ENCODE results near the gene ARHGAP6.
A peak's percentile ranks its signal among the peaks of the same experiment; 100 is the strongest.

ARHGAP6 gene

DNA sequence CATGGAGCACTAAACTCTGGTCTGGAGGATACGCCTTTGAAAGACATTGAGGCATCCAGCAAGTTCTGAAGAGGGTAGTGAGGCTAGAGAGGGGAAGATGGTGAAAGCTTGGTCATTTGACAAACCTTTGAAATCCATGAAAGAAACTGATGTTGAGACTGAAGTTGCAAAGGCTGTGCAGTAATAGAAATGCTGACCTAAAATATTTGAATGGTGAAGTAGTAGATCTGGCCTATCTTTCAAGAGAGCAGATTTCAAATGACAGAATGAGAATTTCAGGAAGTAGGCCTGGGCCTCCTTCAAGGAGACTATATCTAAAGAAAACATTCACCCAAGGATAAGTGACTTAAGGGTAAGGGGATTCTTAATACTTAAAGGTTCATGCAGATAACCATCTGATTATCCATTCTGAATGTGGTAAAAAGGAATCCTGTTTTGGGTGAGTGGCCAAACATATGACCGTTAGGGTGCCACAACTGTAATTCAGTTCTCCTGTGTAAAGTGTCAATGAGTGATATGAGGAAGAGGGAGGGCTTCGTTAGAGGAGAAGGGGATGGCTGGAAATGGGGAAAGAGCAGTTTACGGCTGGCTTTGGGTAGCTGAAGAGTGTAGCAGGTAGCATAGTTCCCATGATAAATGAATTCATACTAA is 310.3 kb downstream of the ARHGAP6 start:
- TF ChIP-seq, protein P1, sequence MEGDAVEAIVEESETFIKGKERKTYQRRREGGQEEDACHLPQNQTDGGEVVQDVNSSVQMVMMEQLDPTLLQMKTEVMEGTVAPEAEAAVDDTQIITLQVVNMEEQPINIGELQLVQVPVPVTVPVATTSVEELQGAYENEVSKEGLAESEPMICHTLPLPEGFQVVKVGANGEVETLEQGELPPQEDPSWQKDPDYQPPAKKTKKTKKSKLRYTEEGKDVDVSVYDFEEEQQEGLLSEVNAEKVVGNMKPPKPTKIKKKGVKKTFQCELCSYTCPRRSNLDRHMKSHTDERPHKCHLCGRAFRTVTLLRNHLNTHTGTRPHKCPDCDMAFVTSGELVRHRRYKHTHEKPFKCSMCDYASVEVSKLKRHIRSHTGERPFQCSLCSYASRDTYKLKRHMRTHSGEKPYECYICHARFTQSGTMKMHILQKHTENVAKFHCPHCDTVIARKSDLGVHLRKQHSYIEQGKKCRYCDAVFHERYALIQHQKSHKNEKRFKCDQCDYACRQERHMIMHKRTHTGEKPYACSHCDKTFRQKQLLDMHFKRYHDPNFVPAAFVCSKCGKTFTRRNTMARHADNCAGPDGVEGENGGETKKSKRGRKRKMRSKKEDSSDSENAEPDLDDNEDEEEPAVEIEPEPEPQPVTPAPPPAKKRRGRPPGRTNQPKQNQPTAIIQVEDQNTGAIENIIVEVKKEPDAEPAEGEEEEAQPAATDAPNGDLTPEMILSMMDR (conservative IDR thresholded peaks at IDR 0.05; ENCODE audit: low read depth, low read length) = no peak
- DNase-seq (ENCODE audit: low read depth) = no peak
- no peak overlapping the region for H3K4me3 ChIP-seq (ENCODE audit: low read depth, low read length)

DNA sequence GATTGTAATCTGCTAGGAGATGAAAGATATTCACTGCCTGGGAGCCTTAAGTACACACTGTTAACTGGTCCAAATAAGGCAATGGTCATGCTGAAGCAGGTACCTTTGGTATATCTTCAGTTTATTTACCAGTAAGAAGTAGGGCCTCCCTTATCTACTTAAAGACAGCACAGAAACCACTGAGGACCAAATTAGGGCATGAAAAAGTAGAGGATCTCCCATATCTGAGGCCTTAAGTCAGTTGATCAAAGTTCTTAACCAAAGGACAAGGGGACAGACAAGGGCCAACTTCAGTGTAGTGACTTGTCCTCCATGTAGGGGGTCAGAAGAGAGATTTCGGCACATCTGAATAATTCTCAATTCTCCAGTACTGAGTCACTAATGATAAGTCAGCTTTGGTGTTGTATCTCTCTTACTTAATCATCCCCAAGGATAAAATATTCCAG is 313.4 kb downstream of the ARHGAP6 start:
- TF ChIP-seq, protein P1 (conservative IDR thresholded peaks at IDR 0.05; ENCODE audit: low read depth, low read length) = no peak
- H3K4me3 ChIP-seq (ENCODE audit: low read depth, low read length) = no peak overlapping the region
- peak; percentile 16 for DNase-seq (ENCODE audit: low read depth)

DNA sequence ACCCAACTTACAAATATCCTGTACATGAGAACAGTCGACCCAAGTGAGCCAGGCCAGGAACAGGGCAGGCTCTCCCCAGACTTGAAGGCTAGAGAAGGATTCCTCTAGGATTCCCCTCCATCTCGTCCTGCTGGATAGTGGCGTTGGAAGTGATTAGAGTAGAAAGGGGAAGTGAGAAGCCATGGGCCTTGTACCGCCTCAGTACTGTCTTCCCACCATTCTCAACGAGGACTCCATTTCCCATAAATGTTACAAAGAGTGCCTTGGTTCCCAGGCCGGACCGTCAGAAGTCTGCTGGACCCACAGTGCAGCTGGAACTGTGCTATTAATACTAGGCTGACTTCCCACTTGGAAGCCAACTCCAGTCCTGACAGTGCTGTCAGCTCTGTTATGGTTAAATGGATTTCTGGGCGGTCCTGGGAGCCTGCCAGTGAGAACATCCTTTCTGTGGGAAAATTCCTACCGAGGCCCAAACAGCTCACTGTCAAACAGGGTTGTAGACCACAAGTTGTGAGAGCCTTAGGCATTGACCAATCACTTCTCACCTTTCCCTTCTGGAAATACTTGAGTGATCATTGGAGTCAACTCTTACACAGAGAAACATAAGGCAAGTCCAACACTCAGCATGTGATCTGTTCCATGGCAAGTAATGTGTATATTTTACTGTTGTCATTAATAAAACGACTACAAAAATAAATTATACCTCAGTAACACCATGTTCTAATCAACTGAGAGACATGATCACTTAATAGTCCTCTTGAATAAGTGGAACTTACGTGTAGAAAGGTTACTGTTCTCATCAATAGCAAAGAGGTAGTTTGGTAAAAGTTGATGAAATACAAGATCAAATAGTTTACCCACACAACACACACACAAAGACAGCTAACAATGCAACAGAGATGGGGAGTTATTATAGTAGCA is 314.1 kb downstream of the ARHGAP6 start:
- peak; percentile 92 for DNase-seq (ENCODE audit: low read depth)
- TF ChIP-seq, protein P1 (conservative IDR thresholded peaks at IDR 0.05; ENCODE audit: low read depth, low read length) = no peak
- no peak overlapping the region for H3K4me3 ChIP-seq (ENCODE audit: low read depth, low read length)

DNA sequence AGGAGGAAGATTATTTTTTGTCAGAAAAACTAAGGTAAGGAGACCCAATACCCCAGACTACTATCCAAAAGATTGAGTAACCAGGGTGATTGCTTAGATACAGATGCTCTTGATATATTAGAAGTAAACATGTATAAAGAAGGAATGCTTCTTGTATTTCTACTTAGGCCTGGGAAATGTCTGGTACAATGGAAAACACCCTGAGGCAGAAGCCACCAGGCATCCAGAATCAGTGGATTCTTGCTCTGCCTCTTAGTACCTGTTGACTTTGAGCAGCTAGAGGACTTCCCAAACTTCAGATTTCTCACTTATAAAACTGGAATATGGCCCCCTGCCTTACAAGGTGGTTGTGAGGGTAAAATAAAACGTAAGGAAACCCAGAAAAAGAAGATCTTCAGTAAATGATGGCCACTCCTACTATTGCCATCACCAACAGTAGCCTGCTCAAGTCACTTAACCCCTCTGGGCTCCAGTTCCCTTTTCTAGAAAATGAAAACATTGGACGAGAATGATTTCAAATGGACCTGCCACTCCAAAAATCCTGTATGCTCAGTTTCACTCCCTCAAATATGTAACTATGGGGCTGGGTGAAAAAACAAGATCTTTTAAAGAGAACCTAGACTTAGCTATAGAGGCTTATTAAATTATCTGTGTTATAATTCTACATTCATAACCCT is 315.9 kb downstream of the ARHGAP6 start:
- H3K4me3 ChIP-seq (ENCODE audit: low read depth, low read length) = no peak overlapping the region
- TF ChIP-seq, protein P1 (conservative IDR thresholded peaks at IDR 0.05; ENCODE audit: low read depth, low read length) = no peak
- DNase-seq (ENCODE audit: low read depth) = no peak

DNA sequence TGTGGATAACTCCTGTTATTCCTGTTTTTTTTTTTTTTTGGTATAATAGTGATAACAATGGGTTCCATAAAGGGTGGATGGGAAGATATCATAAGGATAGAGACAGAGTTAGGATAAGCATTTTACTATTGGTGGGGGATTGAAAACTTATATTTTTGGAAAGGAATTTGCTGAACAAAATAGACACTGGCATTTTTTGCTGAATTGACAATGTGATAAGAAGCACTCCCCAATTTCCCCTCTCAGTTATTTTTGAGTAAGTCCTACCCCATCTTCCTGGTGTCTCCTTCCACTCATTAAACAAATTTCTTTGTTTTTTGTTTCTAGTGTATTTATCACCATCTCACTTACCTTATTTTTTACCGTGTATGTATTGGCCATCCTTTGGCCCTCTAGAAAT is 316.7 kb downstream of the ARHGAP6 start:
- TF ChIP-seq, protein P1 (conservative IDR thresholded peaks at IDR 0.05; ENCODE audit: low read depth, low read length) = no peak

DNA sequence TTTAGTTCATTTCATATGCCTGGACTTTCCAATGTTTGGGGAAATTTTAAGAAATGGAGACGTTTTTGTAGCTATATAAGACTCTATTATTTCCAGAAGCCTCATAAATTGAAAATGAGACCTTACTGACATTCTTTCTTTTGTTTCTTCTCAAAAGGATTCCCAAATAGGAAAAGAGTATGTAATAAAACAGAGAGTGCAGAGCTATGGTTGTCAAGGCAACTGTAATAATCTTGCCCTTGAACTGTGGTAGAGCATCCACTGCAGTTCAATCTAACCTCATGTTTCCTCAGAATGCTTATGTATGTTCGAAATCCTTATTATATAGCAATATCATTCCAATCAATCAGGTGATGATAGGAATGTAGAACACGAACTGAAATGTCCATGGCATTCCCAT is 318.4 kb downstream of the ARHGAP6 start:
- TF ChIP-seq, protein P1 (conservative IDR thresholded peaks at IDR 0.05; ENCODE audit: low read depth, low read length) = no peak

More for the DNA sequence above, 316.7 kb downstream of the ARHGAP6 start:
- H3K4me3 ChIP-seq (ENCODE audit: low read depth, low read length) = no peak overlapping the region
- no peak for DNase-seq (ENCODE audit: low read depth)

More for the DNA sequence above, 318.4 kb downstream of the ARHGAP6 start:
- DNase-seq (ENCODE audit: low read depth) = no peak
- H3K4me3 ChIP-seq (ENCODE audit: low read depth, low read length) = no peak overlapping the region

Measured in choroid plexus epithelial cell (primary cell).